Stimulated activated CD8-positive, alpha-beta memory T cell treated with anti-CD3 and anti-CD28 coated beads, Interleukin-2, amount 100 ng/mL, for 1 hour (primary cell): ENCODE results near the gene OR4K2.
"Not testable (repeated sequence)": the region's sequence is repeated elsewhere in the genome, so short reads cannot be mapped to it uniquely, and the experiment has no call there.

ENCODE experiments used
- DNase-seq, 2 donors: peaks; one replicate each; pipeline ENCODE4 v3.0.0-alpha.2; 2020; ENCODE audit warnings: low read depth in 2 of 2

OR4K2 gene

GRCh38 chr14:19874842-19875241 is at the start of gene OR4K2:
Gene OR4K2 (plus strand): TSS chr14:19875142. CDS start chr14:19876268, 1,126 bp downstream.
- no peak for DNase-seq

- DNase-seq = not testable (repeated sequence)
Observed at GRCh38 chr14:19827626-19828244, 47.2 kb upstream of the OR4K2 start.

DNA sequence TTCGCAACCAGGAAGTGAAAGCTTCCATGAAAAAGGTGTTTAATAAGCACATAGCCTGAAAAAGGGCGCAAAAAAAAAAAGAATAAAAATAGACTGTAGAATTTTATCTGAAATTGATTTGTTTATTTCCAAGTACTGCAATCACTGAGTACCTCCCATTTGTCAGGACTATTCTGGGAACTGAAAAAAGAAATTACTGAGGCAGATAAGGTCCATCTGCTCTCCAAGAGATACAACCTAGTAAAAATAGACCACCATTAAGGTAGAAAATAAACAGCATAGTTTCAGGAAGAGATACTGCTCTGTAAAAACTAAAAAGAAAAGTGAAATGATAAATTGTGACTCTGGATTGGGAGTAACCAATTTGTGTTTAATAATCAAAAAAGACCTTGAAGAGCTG is 46.6 kb upstream of the OR4K2 start:
- no peak for DNase-seq

DNA sequence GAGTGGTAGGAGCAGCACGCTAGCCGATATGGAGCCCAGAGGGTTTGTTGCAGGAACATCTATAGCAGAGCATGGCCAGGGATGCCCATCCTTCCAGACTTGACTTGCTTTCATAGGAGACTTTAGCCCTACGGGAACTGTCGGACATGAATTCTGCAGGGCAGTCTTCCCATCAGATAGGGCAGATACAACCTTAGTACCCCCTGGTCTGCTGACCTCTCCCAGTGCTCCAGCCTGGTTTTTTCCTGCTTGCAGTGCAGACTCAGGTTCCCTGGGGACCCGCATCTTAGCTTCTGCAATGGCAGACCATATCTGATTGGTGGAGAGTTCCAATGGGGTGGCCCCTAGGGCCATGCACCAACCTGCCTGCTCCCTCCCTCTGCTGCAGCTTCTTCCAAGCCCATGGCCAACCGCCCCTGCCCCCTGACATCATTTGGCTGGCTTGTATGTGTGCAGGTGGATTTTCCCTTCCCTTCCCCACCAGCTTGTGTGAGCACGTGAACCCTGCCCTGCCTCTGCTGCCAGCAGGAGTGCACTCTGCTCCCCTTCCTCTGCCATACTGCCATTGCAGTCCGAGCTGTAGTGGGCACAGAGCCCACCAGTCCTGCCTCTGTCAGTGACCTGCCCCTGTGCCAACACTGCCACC is 40.6 kb upstream of the OR4K2 start:
- not testable (repeated sequence) for DNase-seq

DNA sequence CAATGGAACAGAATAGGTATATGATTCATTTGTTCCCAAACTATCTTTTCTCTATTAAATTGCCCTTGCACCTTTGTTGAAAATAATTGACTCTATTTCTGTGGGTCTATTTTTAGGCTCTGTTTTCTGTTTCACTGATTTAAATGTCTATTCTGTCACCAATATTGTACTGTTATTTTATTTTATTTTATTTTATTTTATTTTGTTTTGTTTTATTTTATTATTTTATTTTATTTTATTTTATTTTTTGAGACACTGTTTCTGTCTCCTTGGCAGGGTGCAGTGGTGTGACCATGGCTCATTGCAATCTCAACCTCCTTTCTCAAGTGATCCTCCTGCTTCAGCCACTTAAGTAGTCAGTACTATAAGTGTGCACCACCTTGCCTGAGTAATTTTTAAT is 36.5 kb upstream of the OR4K2 start:
- DNase-seq = no peak

GRCh38 chr14:19851365-19851764 is 23.6 kb upstream of the OR4K2 start:
- DNase-seq = no peak

GRCh38 chr14:19866061-19866669 is 8.8 kb upstream of the OR4K2 start:
- DNase-seq = not testable (repeated sequence)

- DNase-seq = no peak
Observed at GRCh38 chr14:19873178-19873577, 1.8 kb upstream of the OR4K2 start.

DNA sequence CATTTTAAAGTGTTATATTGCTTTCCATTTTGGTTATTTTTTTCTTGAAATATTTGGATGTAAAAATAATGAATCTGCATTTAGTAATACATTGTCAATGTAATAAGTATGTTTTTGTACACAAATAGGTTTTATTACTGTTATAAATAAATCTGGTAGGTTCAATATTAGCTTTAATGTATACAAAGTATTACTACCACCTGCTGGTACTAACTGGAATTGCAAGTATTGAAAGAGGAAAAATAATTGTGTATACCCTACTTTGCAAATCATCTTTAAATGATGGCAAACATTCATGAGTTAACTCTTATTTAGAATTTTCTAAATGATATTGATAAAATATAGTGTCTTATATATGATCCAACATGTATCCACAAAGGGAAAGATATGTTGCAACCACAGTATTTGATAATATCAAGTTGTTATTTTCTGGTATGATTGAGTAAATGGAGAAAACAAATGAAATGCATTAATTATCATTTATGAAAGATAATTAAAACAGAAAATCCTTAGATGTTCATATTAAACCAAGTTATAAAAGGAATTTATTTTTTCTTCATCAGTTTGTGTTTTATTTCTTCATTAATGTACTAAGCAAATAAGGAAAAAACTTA is 3.2 kb downstream of the OR4K2 start:
- no peak for DNase-seq

DNA sequence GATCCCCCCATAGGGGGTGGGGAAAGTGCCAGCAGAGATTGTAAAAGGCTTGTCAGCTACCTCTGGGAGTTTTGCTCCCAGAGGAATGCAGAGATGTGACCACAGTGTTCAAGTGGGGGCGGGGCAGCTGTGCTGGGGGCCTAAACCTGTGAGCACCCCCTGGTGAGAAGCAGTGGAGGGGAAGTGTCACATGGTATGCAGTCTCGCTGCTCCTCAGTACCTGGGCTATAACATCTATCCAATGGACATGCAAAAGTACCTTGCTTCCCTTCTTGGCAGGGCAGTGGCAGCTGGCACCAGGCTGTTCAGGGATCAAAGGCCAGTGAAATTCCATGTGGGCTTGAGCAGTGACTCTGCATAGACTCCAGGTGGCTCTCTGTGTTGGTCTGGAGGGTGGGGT is 20.3 kb downstream of the OR4K2 start:
- no peak for DNase-seq

DNA sequence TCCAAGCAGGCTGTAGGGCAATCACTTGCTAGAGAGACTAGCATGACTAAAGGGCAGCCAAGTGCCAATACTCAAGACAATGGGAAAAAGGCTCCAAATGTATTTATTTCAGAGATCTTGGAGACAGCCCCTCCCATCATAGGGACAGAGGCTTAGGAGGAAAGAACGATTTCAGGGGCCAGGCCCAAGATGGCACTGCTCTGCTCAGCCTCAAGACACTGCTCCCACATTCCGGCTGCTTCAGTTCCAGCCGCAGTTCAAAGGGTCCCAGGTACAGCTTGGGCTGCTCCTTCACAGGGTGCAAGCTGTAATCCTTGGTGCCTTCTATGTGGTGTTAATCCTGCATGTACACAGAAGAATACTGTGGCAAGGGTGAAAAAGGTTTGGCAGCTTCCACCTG is 26.1 kb downstream of the OR4K2 start:
- DNase-seq = no peak

GRCh38 chr14:19902409-19902808 is 27.5 kb downstream of the OR4K2 start:
- no peak for DNase-seq

GRCh38 chr14:19906665-19907064 is 31.7 kb downstream of the OR4K2 start:
- DNase-seq = no peak

- DNase-seq = no peak
Observed at GRCh38 chr14:19911114-19911513, 36.2 kb downstream of the OR4K2 start.

- no peak for DNase-seq
Observed at GRCh38 chr14:19917243-19917642, 42.3 kb downstream of the OR4K2 start.

- no peak for DNase-seq
Observed at GRCh38 chr14:19917955-19918518, 43.1 kb downstream of the OR4K2 start.

DNA sequence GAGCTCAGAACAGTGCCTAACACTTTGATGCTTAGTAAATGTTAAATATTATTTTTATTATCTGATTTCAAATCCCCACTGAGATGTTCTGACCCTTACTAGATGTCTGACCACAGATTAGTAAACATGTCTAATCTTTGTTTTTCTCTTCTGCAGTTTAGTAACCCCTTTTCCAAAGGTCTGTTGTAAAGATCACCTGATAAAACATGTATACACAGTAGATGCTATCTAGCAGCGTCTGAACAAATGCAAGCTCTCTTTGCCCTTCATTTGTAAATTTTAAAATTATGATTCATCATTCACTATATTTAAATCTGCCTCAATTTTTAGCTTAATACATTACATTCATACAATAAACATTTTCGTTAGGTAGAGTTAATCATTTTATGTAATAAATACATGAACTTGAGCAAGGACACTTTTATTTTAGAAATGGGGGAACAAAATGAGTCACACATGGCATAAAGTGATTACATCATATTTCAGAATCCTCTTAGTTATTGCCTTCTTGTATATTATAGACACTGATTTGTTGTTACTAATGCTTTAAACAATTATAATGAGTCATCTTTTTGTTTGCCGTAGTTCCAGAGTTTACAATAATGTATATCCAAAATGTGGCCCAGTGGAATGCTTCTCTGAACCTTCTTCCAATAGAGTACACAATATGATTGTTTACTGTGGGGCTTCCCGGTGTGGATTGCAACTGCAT is 43.8 kb downstream of the OR4K2 start:
- no peak for DNase-seq

GRCh38 chr14:19920021-19920657 is 45.2 kb downstream of the OR4K2 start, which contains the start of gene OR4K5:
Gene OR4K5 (plus strand): TSS chr14:19920607. CDS start chr14:19920607, 0 bp downstream.
- DNase-seq = no peak

GRCh38 chr14:19930617-19931016 is 55.7 kb downstream of the OR4K2 start, which contains the start of gene OR4K1:
Gene OR4K1 (plus strand): TSS chr14:19930917. CDS start chr14:19935667, 4,750 bp downstream.
- DNase-seq = no peak
